NCI-H460 (cell line): ENCODE data around the gene VPS25. TPM values are rescaled to one million over a fixed set of nuclear protein-coding genes. Genes with fewer than 3 reads are reported as not detected.

Source experiments
- DNase-seq: peaks from one replicate; pipeline ENCODE4 v3.0.0-alpha.2; 2016; ENCODE audit warnings: low read depth; ENCODE audit errors: extremely low read depth
- total RNA-seq: library from RNA; depleted of rRNA; stranded (reverse); fragments of >200 nt; shearing (Covaris generic); gene quantifications from 2 replicates; pipeline ENCODE4 v1.2.3, GENCODE V29; 2014

VPS25 gene
- total RNA-seq, 1 experiment from 2014 or later, result 98.9 TPM

GRCh38 chr17:42792545-42792944 lies 19.3 kb downstream of the VPS25 start:
- no peak for DNase-seq

GRCh38 chr17:42795061-42795460 lies 21.8 kb downstream of the VPS25 start:
- no peak for DNase-seq

- no peak for DNase-seq
Measured at GRCh38 chr17:42795465-42795864, 22.2 kb downstream of the VPS25 start.

- DNase-seq, result no peak
Measured at GRCh38 chr17:42796066-42796758, 23.0 kb downstream of the VPS25 start.

GRCh38 chr17:42797067-42798007 lies 24.1 kb downstream of the VPS25 start:
- no peak for DNase-seq

- DNase-seq, result no peak
Measured at GRCh38 chr17:42798011-42798382, 24.7 kb downstream of the VPS25 start.

GRCh38 chr17:42798383-42799380 lies 25.4 kb downstream of the VPS25 start, which contains the start of the genes CNTD1 and COA3:
Gene CNTD1 (plus strand): TSS chr17:42798861. CDS start chr17:42799068, 207 bp downstream.
Gene COA3 (minus strand): TSS chr17:42798704. CDS start chr17:42798681, 23 bp downstream.
- DNase-seq, result peak; percentile 84

- DNase-seq, result no peak
Measured at GRCh38 chr17:42803074-42803883, 30.0 kb downstream of the VPS25 start.

- DNase-seq, result no peak
Measured at GRCh38 chr17:42804918-42805367, 31.7 kb downstream of the VPS25 start.

GRCh38 chr17:42806249-42806648 lies 33.0 kb downstream of the VPS25 start:
- no peak for DNase-seq

- DNase-seq, result no peak
Measured at GRCh38 chr17:42809250-42809649, 36.0 kb downstream of the VPS25 start.

- no peak for DNase-seq
Measured at GRCh38 chr17:42814633-42815399, 41.6 kb downstream of the VPS25 start.

GRCh38 chr17:42817866-42818265 lies 44.6 kb downstream of the VPS25 start:
- DNase-seq, result no peak

- DNase-seq, result no peak
Measured at GRCh38 chr17:42818379-42818778, 45.1 kb downstream of the VPS25 start.

- peak; percentile 71 for DNase-seq
Measured at GRCh38 chr17:42819939-42820535, 46.8 kb downstream of the VPS25 start.

- DNase-seq, result no peak
Measured at GRCh38 chr17:42821176-42821575, 47.9 kb downstream of the VPS25 start.

- DNase-seq, result no peak
Measured at GRCh38 chr17:42827472-42827871, 54.2 kb downstream of the VPS25 start.
